ENCODE measurements around the gene SCARF2. TPM values are rescaled to one million over a fixed set of nuclear protein-coding genes. Genes with fewer than 3 reads are reported as not detected.
A peak's percentile ranks its signal among the peaks of the same experiment; 100 is the strongest.

SCARF2 gene
- total and polyA plus RNA-seq, 12 donors, result 1.8 to 5.3 (median 3.3) TPM

DNA sequence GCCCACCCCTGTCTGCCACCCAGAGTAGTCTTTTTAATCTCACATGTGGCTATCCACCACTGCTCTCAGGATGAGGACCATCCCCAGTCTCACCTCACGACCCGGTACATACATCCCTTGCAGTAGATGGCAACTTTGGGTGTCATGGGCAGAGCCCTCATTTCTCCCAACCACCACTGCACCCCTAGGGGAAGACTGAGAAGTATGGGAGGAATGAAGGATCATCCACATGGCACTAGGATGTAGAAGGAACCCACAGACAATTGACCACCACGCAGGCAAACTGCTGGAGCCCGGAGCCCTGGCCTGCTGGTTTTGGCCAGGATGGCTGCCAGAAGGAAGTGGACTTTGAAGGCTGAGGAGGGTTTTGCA lies 1.9 kb upstream of the SCARF2 start:
- H3K27ac ChIP-seq, result peak overlapping the region in 1 of 10 donors; percentile 87
- DNase-seq, result no peak

DNA sequence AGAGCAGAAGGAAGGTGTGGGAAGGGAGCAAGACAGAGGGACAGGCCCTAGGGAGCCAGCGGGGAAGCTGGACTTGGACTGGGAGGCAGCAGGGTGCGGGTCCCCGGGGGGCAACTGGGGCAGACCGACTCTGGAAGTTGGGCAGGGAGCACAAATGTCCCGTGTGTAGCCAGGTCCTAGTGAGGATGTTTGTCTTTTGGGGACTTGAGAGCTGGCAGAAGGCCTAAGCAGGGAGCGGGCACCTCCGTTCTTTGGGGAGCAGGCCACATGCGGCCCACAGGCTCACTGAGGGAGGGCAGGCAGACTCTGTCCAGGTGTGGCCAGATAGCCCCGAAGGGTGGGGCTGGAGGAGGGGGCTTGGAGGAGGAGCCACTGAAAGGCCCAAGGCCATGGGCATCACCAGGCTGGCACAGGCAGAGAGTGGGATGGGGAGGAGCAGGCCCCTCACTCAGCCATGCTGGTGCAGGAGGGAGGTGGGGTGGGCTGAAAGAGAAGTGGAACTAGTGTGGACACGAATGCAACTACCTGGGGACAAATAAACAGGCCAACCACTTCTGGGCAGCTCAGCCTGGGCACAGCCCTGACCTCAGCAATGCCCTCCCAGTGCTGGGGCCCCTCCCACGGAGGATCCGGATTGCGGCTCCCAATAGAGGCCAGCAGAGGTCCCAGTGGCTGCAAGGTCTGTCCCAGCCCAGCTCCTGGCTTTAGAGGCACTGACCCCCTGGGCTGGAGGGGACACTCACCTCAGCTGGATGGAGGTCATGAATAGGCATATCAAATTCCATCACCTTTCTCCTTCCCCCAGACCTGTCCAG lies 1.3 kb upstream of the SCARF2 start:
- H3K4me1 ChIP-seq, result peaks cover 8 to 54% (median 34%) of the 10 kb centered on the region in 9 donors
- WGBS, 2 donors, result 61 to 76% methylated on average over 13 of the region's 13 CpGs
- TF ChIP-seq, protein P1, sequence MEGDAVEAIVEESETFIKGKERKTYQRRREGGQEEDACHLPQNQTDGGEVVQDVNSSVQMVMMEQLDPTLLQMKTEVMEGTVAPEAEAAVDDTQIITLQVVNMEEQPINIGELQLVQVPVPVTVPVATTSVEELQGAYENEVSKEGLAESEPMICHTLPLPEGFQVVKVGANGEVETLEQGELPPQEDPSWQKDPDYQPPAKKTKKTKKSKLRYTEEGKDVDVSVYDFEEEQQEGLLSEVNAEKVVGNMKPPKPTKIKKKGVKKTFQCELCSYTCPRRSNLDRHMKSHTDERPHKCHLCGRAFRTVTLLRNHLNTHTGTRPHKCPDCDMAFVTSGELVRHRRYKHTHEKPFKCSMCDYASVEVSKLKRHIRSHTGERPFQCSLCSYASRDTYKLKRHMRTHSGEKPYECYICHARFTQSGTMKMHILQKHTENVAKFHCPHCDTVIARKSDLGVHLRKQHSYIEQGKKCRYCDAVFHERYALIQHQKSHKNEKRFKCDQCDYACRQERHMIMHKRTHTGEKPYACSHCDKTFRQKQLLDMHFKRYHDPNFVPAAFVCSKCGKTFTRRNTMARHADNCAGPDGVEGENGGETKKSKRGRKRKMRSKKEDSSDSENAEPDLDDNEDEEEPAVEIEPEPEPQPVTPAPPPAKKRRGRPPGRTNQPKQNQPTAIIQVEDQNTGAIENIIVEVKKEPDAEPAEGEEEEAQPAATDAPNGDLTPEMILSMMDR (IDR thresholded peaks at IDR 0.05), result peak in 5 of 9 donors; percentile 23 to 49 (median 30)

More for the DNA sequence above, 1.9 kb upstream of the SCARF2 start:
- peaks cover 8 to 51% (median 34%) of the 10 kb centered on the region in 9 donors for H3K4me1 ChIP-seq
- H3K36me3 ChIP-seq, result peaks cover 0 to 30% (median 2%) of the 10 kb centered on the region in 9 donors
- no peak for ATAC-seq
- intact Hi-C loops (cut with DNase I), result loop anchor here in 2 of 10 donors (1.0 to 10.0 kb wide), 2 partner anchors 21 to 55 kb away; partner anchors contain the start of gene KLHL22 (in 1 of the 2)
- H3K4me3 ChIP-seq, result no peak overlapping the region
- H3K9me3 ChIP-seq, result no peaks in the 10 kb centered on the region
- TF ChIP-seq, protein P1 (IDR thresholded peaks at IDR 0.05), result no peak
- peaks cover 0 to 47% (median 14%) of the 10 kb centered on the region in 7 donors for H3K27me3 ChIP-seq
- 87 to 88% methylated on average over 4 of the region's 4 CpGs for WGBS, 2 donors

DNA sequence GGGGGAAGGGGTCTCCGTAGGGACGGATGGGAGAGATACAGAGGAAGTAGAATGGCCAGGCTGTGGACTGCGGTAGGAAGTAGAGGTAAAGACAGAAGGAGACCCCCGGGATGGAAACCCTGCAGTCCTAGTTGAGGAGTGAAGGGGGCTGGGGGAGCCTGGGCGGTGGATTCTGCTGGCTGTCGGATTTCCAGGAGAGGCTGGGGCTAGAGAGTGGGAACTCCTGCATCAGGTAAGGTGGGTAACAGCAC lies 727 bp upstream of the SCARF2 start:
- WGBS, 2 donors, result 28 to 33% methylated on average over 6 of the region's 6 CpGs
- Histone ChIP-seq H3K4me3 (peak overlapping the region; percentile 12 to 79 (median 68)), H3K36me3 (peaks cover 0 to 22% (median 2%) of the 10 kb centered on the region in 9 donors), H3K27ac (peak overlapping the region; percentile 63 to 91 (median 86)), H3K4me1 (peaks cover 8 to 59% (median 34%) of the 10 kb centered on the region in 9 donors), H3K27me3 (peaks cover 0 to 58% (median 16%) of the 10 kb centered on the region in 7 donors), H3K9me3 (no peaks in the 10 kb centered on the region)
- intact Hi-C loops (cut with DNase I), result loop anchor here in 1 of 10 donors (10.0 kb wide), 1 partner anchor 56 kb away; the partner anchor contains the start of gene KLHL22
- DNase-seq, result no peak
- ATAC-seq, result no peak
- TF ChIP-seq, protein P1 (IDR thresholded peaks at IDR 0.05), result no peak

More for the DNA sequence above, 1.3 kb upstream of the SCARF2 start:
- peaks cover 0 to 52% (median 16%) of the 10 kb centered on the region in 7 donors for H3K27me3 ChIP-seq
- peak overlapping the region in 9 of 10 donors; percentile 70 to 91 (median 87) for H3K27ac ChIP-seq
- H3K4me3 ChIP-seq, result peak overlapping the region in 9 of 10 donors; percentile 54 to 79 (median 69)
- H3K36me3 ChIP-seq, result peaks cover 0 to 27% (median 2%) of the 10 kb centered on the region in 9 donors
- no peaks in the 10 kb centered on the region for H3K9me3 ChIP-seq
- intact Hi-C loops (cut with DNase I), result loop anchor here in 2 of 10 donors (1.0 to 10.0 kb wide), 2 partner anchors 21 to 56 kb away; partner anchors contain the start of gene KLHL22 (in 1 of the 2)
- peak in 6 of 8 donors; percentile 13 to 51 (median 36) for ATAC-seq
- no peak for DNase-seq

DNA sequence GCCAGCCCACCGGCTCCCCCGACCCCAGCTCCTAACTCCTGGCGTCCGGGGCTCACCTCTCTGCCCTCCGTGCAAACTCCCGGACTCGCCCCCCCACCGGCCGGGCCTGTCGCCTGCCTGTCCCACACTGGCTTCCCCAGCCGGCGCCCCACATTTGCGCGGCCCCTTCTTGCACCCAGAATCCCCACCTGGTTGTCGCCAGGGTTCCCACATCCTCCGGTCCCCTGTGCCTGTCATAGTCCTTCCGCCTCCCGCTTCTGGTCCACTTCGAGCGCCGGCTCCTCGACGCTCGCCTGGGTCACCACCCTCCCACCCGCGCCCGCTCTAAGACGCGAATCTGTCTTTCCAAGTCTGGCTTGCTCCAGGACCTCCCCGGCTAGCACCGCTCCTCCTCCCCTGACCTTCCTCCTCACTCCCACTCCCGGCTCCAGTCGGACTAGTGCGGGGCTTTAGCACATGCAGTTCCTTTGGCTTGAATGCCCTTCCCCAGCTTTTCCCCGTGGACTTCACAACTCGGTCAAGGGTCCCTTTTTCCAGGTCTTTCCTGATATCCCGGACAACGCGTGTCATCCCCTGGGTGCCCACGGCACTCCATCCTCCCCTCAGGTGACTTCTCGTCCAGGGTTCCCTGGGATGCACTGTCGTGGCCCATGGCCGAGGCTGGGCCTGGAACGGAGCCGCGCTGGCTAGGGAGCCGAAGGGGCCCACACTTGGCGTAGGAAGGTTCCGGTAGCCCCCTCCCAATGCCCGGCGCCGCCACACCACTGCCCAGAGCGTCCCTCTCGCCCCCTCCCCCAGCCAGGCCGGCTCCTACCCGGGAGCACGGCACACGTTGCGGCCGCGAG lies 635 bp downstream of the SCARF2 start:
- H3K27me3 ChIP-seq, result peaks cover 0 to 70% (median 18%) of the 10 kb centered on the region in 7 donors
- intact Hi-C loops (cut with DNase I), result loop anchor here in 1 of 10 donors (10.0 kb wide), 1 partner anchor 58 kb away; the partner anchor contains the start of gene KLHL22
- H3K36me3 ChIP-seq, result peaks cover 0 to 8% (median 0%) of the 10 kb centered on the region in 9 donors
- ATAC-seq, result peak in 6 of 8 donors; percentile 5 to 30 (median 16)
- H3K4me3 ChIP-seq, result peak overlapping the region; percentile 54 to 79 (median 68)
- TF ChIP-seq, protein P1 (IDR thresholded peaks at IDR 0.05), result no peak
- H3K27ac ChIP-seq, result peak overlapping the region; percentile 66 to 91 (median 79)
- H3K4me1 ChIP-seq, result peaks cover 8 to 53% (median 30%) of the 10 kb centered on the region in 9 donors
- 1% methylated on average over 58 to 61 of the region's 61 CpGs for WGBS, 2 donors
- no peak for DNase-seq
- H3K9me3 ChIP-seq, result no peaks in the 10 kb centered on the region

Data from heart right ventricle (tissue), 16 donors.